HG03469 (cell line): Measurements from ENCODE around the gene TNFRSF17.
"Not testable (repeated sequence)": the region's sequence is repeated elsewhere in the genome, so short reads cannot be mapped to it uniquely, and the experiment has no call there.

Source experiments
- ATAC-seq: cut with Tn5 transposase; IDR thresholded peaks from one replicate; pipeline ENCODE4 v1.9.1; 2021; ENCODE audit warnings: mild to moderate bottlenecking, moderate library complexity, moderate number of reproducible peaks; ENCODE audit not compliant: unreplicated experiment

The TNFRSF17 gene

GRCh38 chr16:11964761-11965551, at the start of gene TNFRSF17:
TSS of gene TNFRSF17 (plus strand) at chr16:11965210. CDS start at chr16:11965325, 115 bp downstream.
- ATAC-seq: peak; percentile 46

GRCh38 chr16:11915644-11916523, 49.1 kb upstream of the TNFRSF17 start, which contains the start of gene GSPT1:
TSS of gene GSPT1 (minus strand) at chr16:11915956. CDS start at chr16:11915720, 236 bp downstream.
- peak; percentile 50 for ATAC-seq

- no peak for ATAC-seq
These were observed 48.3 kb upstream of the TNFRSF17 start for GRCh38 chr16:11916524-11917285.

- not testable (repeated sequence) for ATAC-seq
These were observed 41.0 kb upstream of the TNFRSF17 start for GRCh38 chr16:11924046-11924445.

- not testable (repeated sequence) for ATAC-seq
These were observed 37.7 kb upstream of the TNFRSF17 start for GRCh38 chr16:11927350-11927749.

GRCh38 chr16:11941945-11942344, 23.1 kb upstream of the TNFRSF17 start, which contains the start of gene NPIPB2:
TSS of gene NPIPB2 (minus strand) at chr16:11942045. CDS start at chr16:11942045, 0 bp downstream.
- not testable (repeated sequence) for ATAC-seq

- ATAC-seq: no peak
These were observed 18.6 kb upstream of the TNFRSF17 start for GRCh38 chr16:11946433-11946832.

GRCh38 chr16:11948819-11949218, 16.2 kb upstream of the TNFRSF17 start:
- no peak for ATAC-seq

GRCh38 chr16:11949527-11949926, 15.5 kb upstream of the TNFRSF17 start:
- no peak for ATAC-seq

GRCh38 chr16:11950388-11950787, 14.6 kb upstream of the TNFRSF17 start:
- ATAC-seq: no peak

- ATAC-seq: not testable (repeated sequence)
These were observed 11.4 kb upstream of the TNFRSF17 start for GRCh38 chr16:11953576-11953975.

- no peak for ATAC-seq
These were observed 9.3 kb upstream of the TNFRSF17 start for GRCh38 chr16:11955713-11956123.

- no peak for ATAC-seq
These were observed 8.5 kb upstream of the TNFRSF17 start for GRCh38 chr16:11956558-11956957.

- ATAC-seq: no peak
These were observed 7.2 kb upstream of the TNFRSF17 start for GRCh38 chr16:11957591-11958395.

GRCh38 chr16:11962457-11962856, 2.6 kb upstream of the TNFRSF17 start:
- ATAC-seq: not testable (repeated sequence)

GRCh38 chr16:11962978-11963377, 2.0 kb upstream of the TNFRSF17 start:
- ATAC-seq: not testable (repeated sequence)

- ATAC-seq: no peak
These were observed 1.3 kb upstream of the TNFRSF17 start for GRCh38 chr16:11963706-11964105.

- ATAC-seq: no peak
These were observed 1.2 kb downstream of the TNFRSF17 start for GRCh38 chr16:11966173-11966572.

GRCh38 chr16:11967195-11967911, 2.3 kb downstream of the TNFRSF17 start:
- ATAC-seq: no peak
